IPS DF 19.7 (cell line): ENCODE results near the gene HABP2.

Experiments
- DNase-seq: peaks from one replicate; pipeline ENCODE4 v3.0.0-alpha.2; 2013; ENCODE audit warnings: low read depth, low spot score

HABP2 gene

DNA sequence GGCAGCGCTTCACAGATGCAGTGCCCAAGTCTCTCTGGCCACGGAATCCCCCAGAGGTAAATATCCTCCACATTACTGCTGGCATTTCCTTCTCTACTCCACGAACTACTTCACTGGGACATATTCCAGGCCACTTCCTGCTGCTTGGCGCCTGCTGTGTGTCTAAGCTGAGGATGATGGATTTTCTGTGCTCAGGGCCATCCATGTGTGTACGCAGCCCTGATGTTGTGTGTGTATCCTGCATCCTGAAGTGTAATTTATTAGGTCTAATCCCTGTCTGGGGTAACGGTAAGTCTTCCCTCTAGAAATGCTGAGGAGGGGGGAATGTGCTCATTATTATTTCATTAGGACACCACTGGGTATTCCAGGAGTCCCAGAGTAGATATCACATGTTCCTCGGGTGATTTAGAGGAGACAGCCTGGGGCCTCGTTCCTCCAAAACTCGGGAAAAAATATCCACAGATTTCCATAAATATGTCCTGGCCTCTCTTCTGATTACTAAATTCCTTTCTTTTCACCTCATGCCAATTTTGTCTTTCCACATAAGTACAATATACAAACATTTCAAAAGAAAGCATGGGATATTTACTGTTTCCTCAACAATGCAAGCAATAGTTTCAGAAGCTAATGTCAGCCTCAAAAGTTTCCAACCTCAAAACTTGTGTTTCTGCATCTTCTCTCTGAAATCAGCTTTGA is 25.5 kb upstream of the HABP2 start:
- no peak for DNase-seq

DNA sequence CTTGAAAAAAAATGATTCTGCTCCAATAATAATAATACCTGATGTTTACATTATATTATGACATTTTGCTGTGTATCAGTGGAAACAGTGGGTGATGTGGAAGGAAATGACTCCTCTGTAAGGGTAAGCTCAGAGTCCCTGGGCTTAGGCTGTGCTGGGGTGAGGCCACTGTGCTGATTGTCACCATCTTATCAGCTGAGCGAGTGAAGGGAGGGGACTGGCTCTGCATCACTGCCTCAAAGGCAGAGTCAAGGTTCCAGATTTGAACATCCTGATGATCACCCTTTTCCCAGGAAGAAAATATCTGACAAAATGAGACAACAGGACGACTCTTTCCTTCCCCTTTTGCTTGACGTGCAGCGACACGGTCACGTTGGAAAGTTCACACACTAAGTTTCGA is 24.0 kb upstream of the HABP2 start:
- DNase-seq: no peak

DNA sequence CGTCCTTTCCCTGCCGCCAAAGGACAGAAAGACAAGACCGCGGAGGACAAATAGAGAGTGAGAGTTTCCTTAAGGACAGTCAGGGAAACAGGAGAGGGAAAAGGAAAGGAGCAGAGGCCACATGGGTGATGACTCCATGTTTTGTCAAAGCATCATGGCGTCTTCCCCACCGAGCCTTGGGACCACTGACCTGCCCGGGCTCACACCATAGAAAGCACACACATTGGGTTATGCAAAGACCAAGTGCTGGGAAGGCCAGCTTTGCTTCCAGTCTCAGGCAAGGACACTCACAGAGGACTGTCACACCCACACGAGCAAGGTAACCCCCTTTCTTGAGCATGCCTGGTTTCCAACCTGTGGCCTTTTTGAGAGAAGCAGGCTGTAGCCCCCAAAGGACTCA is 23.3 kb upstream of the HABP2 start:
- no peak for DNase-seq

DNA sequence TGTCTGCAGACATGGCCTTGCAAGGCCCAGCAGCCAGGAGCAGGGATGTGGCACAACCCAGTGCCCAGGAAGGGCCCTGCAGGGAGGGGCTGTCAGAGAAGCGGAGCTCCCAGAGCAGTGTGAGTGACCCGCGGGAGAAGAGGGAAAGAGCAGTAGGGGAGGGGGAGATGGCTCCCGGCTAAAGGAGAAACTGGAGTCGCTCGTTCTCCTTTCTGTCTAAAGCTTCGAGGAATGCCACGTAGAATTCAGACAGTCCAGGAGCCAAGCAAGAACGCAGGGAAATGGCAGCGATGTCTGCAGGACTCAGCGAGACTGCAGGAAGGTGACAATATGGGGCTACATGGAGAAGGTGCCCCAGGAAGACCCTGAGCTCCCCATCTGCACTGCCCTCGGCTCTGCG is 22.4 kb upstream of the HABP2 start:
- no peak for DNase-seq

DNA sequence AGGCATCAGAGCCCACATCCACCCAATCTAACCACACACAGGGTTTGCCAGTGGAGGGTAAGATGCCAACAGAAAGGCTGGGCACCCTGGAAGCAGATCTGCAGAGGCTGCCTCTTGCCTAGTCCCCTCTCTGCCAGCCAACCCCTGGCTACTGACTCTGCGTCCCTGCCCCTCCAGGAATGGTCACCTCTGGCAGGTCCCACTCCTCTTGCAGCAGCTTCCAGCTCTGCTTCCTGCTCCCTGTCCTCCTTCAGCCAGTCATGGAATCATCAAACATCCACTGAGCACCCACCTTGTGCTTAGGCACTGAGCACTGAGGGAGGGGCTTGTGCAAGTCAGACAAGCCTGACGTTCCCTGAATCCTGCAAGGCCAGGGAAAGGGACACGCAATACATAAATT is 20.1 kb upstream of the HABP2 start:
- no peak for DNase-seq

DNA sequence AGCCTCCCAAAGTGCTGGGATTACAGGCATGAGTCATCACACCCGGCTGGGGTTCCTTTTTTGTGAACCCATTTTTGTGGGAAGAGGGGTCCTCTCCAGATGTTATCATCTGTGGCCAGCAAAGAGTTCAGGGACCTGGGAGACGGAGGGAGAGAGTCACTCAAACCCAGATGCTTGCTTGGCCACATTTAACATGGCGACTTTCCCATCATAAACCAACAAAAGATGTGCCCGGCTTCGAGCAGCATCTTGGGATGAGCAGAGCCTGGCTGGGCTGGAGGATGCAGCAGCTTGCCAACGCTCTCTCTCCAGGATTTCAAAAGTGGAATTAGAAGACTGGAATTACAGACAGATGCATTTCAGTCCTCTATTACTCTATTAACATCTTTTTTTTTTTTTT is 19.1 kb upstream of the HABP2 start:
- DNase-seq: no peak

DNA sequence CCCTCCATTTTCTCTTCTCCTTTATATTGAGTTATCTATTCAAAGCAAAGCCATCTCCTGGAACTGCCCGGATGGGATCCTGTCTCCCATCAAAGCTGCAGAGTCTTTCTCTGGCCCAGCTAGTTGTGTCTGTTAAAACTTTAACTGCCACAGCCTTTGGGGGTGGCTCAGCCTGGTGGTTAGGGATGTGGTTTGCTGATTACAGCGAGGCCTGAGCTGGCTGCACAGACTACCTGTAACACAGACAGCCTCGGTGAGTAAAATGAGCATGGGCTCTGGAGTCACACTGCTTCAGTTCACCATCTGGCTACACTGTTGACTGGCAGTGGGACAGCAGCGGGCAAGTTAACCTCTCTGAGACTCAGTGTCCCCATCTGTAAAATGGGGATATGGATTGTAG is 18.4 kb upstream of the HABP2 start:
- no peak for DNase-seq

DNA sequence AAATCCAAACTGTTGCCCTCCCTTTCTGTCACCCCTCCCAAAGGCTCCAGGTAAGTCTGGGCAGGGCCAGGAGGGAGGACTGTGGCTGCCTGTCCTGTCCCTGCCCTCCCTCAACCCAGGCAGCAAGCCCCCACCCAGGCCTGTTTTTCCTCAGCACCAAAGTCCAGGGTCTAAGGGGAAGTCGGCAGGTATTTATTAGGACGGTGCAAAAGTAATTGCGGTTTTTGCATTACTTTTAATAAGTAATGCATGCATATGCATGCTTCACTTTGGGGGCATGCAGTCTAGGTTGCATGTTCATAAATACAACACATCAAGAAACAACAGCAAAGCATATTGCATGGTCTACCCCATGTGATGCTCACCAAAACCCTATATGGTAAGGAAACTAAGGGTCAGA is 15.2 kb upstream of the HABP2 start:
- no peak for DNase-seq

DNA sequence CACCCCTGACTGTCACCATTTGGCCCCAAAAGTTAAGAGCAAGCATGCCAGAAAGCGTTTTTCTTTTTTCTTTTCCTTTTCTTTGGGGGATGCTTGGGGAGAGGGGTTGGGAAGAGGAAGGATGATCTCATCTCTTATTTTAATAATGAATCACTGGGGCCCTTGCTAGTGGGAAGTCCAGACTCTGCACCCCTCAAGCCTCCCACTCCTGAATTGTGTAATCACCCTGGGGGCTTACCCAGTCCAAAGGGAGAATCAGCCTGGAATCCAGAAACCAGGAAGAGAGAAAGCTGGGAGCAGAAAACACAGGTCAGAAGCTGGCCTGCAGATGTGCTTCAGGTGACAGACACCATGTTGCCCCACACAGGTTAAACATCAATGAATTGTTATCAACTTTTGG is 14.7 kb upstream of the HABP2 start:
- DNase-seq: no peak

DNA sequence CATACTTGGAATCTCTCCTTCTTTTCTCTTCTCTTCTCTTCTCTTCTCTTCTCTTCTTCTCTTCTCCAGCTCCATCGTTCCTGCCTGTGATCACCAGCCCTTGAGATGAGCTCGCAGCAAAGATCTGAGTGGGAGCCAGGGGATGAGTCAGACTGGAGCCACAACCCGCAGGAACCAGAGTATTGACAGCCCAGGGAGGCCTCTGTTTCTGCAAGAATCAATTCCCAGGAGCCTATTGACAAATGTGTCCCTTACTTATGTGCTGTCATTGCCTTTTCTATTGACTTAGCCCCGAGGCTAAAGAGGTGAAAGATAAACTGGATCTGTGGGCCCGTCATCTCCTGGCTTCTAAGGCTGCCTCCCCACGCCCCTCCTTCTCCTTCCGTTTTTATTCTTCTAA is 13.1 kb upstream of the HABP2 start:
- DNase-seq: no peak

DNA sequence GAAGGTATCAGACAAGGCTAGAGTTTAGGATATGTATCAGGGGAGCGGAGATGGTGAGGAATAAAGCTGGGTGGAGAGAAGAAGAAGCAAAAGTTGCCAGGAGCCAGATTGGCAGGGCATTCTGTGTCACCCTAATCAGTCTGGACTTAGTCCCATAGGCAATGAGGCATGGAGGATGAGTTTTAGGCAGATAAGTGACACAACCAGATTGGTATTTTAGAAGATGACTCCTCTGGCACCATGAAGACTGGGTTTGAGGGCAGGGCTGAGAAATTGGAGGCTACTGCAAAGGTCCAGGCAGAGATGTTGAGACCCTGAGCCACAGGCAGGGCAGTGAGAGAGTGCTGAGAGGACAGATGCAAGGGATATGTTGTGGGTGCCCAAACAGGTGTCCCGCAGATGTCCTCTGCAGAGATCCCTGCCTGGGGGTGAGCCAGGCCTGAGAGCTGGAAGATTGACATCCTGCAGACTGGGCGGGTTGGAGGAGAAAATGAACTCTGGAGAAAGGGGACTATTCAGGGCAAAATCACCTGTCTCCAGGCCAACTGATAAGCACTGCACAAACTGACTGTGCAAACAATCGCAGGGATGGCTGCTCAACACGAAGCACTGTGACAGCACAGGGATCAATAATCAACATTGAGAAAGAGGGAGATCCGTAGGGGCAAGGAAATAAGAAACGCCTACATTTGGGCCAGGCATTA is 11.9 kb upstream of the HABP2 start:
- no peak for DNase-seq

DNA sequence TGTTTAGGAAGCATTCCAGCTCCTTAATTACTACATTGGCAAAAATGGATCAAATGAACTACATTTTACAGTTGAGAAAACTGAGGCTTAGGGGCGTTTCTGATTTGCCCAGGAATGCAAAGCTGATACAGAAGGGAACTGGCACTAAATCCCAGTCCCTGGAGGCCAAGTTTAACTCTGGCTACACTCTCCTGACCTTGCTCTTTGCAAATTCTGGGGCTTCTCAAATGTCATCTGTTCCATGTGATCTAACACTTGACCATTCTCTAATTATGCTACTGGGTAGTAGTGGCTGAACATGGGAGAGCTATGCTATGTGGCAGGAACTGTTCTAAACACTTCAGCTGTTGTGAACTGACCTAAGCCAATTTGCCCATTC is 11.3 kb upstream of the HABP2 start:
- DNase-seq: no peak

DNA sequence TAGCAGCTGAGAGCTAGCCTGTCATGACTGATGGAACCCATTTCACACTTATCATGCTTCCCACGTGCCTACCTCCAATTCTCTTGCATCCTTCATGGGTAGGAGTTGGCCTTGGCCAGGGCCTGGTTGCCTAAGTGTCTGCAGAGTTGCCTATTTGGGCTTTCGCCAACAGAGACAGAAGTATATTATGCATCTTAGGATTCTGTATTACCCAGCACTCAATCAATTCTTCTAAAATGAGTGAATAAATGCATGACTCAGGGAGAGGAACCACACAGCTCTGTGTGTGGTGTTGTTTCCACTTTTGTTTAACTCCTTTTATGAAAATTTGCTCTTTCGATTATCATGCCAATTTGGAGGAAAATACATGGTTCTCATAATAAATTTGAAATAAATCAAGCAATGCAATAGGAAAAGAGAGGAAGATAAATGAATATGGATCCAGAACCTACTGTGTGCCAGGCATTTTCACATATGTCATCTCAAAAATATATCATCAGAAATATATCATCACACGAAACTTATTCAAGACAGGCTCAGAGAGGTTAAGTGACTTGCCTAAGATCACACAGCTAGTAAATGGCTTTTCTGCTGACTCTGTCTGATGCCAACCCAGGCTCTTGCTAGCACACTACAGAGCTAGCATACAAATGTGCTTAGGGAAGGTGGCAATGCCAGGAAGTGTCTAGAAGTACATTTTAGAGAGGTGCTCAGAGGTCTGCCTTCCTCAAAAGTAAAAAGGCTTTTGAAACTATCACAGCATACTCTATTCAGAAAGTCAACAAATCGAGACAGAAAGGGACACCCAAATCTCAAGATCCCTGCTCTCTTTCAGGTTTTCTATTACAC is 9.5 kb upstream of the HABP2 start:
- no peak for DNase-seq

DNA sequence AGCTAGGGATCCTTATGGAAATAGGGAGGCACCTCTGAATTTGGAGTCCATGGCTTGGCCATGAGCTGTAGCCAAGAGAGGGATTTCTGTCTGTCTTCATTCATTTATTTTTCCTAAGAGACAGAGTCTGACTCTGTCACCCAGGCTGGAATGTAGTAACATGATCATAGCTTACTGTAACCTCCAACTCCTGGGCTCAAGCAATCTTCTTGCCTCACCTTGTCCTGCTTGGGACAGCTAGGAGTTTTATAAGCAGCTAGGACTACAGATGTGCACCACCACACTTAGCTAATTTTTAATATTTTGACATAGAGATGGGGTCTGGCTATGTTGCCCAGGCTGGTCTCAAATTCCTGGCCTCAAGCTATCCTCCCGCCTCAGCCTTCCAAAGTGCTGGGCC is 8.5 kb upstream of the HABP2 start:
- no peak for DNase-seq

DNA sequence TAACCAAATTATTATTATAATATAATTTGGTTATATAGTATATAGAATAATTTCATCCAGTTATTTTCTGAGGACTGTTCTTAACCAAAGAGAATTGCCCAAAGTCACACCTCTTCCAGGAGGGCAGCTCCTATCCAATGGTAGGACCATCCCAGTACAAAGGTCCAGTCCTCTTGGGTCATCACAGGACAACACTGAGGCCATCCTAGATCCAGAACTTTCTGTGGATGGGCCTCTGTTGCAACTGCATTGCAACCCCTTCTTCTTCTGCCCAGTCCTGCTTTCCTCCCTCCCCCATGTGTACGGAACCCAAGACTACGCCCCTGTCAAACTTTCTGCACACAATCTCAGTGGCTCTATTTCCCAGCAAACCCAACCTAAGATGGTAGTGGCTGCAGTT is 5.4 kb upstream of the HABP2 start:
- DNase-seq: no peak

DNA sequence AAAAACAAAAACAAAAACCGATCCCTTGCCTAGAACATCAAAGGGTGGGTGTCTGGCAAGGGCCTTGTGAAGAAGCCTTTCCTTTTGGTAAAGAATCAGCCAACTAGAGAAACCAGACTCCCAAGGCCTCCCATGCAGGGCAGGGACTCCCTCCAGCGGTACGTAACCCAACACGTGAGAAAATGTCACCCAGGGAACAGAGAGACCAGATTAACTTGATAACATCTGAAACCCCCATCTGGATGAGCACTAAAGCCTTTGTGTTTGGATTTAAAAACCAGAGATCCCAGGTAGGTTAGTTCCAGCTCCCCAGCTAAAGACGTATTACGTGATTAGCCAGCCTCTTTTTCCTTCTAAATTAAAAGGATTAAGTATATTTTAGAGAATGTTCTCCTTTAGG is 3.0 kb upstream of the HABP2 start:
- DNase-seq: no peak

DNA sequence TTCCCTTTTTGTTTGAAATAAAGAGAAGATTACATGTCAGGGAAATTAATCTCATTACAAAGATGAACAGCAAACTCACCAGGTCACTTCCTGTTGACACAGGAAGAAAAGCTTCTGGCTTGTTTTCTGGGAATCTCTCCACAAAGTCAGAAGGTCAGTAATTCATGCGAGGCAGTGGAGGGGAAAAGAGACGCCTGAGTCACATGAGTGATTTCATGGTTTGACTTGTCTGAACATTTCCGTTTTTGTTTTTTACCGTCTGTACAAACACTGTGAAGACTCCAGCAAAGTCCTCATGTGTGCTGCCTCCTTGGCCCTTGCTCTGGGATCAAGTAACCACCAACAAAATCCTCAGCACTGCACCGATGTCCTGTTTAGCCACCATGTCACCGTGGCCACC is 2.5 kb upstream of the HABP2 start:
- DNase-seq: no peak

DNA sequence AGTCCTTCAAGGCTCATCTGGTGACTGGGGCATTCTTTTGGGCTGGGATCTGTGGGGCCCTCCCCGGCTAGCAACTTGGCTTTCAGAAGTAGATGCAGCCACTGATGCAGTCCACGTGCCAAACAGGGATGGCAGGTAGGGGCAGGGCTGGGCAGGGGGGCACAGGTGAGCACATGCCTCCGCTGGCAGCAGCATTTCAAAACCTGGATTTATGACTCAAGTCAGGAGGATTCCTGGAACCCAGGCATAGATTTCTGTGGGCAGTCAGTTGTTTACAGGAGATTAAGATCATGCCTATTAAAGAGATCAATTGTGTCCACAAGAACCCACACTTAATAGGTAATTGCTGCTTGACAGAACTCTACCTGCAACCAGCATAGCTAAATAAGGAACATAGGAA is 839 bp upstream of the HABP2 start:
- no peak for DNase-seq

DNA sequence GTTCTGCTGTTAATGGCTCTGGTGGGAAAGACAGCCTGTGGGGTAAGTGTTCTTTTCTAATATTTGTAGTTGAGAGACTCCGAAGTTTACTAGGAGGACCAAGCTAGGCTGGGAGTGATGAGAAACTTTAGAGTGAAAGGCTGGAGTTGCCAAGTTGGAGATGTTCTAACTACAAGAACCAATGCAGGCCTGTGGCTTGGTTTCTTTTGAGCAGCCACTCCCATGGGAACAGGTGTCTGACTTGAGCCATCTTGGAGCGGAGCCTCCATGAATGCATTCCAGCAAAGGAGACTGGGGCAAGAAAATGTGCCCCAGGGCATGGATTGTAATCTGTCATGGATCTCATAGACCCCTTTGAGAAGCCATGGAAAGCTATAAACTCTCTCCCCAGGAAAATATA is 296 bp downstream of the HABP2 start:
- DNase-seq: no peak

DNA sequence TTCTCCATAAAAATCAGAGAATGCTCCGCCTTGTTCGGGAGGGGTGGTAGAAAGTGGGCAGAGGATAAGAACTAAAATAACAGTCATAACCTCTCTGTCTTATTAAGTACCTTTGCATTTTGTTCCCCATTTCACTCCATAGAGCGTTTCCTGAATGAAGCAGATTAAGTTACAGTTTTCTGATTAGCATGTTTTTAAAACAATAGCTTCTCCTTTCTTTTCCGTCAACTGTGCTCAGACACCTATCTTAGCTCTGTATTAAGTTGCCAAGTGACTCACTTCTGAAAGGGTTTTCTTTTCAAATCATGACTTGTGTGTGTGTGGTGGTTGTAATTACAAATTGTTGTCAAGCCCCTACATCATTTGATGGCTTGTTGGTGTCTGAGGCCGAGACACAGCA is 1.4 kb downstream of the HABP2 start:
- DNase-seq: no peak

DNA sequence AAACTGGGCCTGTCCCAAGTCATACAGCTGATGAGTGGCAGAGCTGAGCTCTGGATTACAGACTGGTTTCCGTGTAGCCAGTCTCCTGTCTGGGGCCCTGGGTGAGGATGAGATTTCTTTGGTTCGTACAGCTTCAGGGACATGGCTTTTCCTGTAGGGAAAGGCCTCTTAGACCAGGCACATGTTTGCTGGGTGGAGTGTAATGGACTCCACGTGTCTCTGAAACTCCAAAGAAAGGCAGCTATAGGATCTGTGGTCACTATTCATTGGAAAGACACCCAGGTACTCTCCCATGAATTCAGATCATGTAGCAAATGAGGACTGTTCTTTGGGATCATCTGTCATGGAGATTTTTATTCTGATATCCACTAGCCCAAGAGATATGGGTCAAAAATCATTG is 2.4 kb downstream of the HABP2 start:
- DNase-seq: no peak

DNA sequence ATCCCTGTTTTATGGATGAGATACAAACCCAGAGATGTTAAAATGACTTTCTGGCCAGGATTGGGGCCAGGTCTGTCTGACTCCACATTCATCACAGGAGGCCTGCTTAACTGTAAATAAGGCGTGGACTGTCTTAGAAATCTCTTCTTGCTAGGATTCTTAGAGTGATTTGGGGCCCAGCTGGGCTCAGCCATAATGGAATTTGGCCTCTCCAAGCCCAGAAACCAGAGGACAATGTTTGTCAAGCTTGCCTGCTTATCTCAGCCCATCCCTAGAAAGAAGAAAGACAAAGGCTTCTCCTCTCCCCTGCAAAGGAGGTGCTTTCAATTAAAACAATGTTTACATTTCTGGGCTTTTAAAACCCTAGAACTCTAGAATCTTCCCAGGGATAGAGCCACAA is 2.9 kb downstream of the HABP2 start:
- no peak for DNase-seq

DNA sequence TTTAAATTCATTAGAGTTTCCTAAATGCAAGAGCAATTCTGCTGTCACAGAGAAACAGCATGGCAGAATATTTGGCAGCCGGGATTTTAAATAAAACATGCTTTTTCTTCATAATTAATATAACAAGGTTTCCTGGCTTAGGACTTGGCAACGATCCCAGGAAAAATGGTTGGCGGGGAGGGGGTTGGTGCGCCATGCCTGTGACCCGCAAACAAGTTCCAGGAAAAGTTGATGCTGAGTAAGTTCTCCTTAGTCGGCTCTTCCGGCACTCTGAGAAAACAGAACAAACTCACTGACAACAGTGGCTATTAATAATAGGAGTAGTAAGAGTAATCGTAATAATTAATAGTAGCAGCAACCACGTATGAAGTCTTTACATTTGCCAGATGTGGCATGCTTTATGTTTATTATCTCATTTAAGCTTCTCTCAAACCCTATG is 4.6 kb downstream of the HABP2 start:
- DNase-seq: no peak
